Nephron progenitor cell (in vitro differentiated cells): ENCODE data around the gene CHMP3.

Experiments
- DNase-seq: peaks from one replicate; pipeline ENCODE4 v3.0.0; 2021
- H3K27ac Mint-ChIP-seq: 2 replicates; pipeline ENCODE4 v1.8.0; 2021; ENCODE audit warnings: mild to moderate bottlenecking, moderate library complexity, mixed read lengths
- H3K27me3 Mint-ChIP-seq: 2 replicates; pipeline ENCODE4 v1.8.0; 2021; ENCODE audit warnings: mild to moderate bottlenecking, low read depth, mixed read lengths; ENCODE audit not compliant: poor library complexity
- H3K36me3 Mint-ChIP-seq: 2 replicates; pipeline ENCODE4 v1.8.0; 2021; ENCODE audit warnings: low read depth, mixed read lengths
- H3K4me1 Mint-ChIP-seq: 2 replicates; pipeline ENCODE4 v1.8.0; 2021; ENCODE audit warnings: mixed read lengths
- H3K4me3 Mint-ChIP-seq: 2 replicates; pipeline ENCODE4 v1.8.0; 2021; ENCODE audit warnings: mild to moderate bottlenecking, moderate library complexity, mixed read lengths
- H3K9me3 Mint-ChIP-seq: 2 replicates; pipeline ENCODE4 v1.8.0; 2021; ENCODE audit warnings: mild to moderate bottlenecking, moderate library complexity, mixed read lengths
- TF ChIP-seq, protein P1 (sequence below): fragments of 200-600 bp; sonication (generic); IDR thresholded peaks from 2 replicates; pipeline ENCODE4 v1.5.0; 2021; ENCODE audit warnings: antibody characterized with exemption

Gene CHMP3

DNA sequence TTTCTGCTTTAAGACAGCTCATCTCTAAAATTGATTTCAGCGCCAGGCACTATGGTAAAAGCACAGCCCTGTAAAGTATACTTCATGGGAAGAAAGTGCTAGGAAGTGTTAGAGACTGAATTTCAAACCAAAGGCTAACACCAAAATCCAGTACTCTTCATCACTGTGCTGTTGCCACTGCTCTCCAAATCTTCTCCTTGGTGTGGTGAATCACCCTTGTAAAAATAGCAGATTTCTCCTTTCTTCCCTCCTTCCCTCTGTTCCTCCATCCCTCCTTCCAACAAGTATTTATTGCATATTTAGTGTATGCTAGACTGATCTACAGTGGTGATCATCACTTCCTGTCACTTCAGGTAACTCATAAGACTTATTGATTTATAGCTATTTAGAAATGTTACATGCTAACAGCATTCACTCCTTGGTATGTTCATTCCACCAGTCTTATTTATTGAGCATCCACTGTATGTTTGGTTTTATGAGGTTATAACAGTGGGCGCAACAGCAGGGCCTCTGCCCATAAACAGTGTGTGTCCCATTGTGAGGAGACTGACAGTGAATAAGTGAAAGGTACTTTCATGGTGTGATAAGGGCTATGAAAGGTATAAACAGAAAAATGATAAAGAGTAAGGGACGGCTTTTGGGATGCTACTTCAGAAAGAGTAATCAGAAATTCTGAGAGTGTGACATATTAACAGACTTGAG lies 102.0 kb downstream of the CHMP3 start:
- DNase-seq, result no peak
- no peak overlapping the region for H3K4me3 Mint-ChIP-seq
- no peaks in the 10 kb centered on the region for H3K4me1 Mint-ChIP-seq
- H3K9me3 Mint-ChIP-seq, result no peaks in the 10 kb centered on the region
- no peaks in the 10 kb centered on the region for H3K27me3 Mint-ChIP-seq
- peaks cover 78% of the 10 kb centered on the region for H3K36me3 Mint-ChIP-seq
- H3K27ac Mint-ChIP-seq, result no peak overlapping the region
- TF ChIP-seq, protein P1, sequence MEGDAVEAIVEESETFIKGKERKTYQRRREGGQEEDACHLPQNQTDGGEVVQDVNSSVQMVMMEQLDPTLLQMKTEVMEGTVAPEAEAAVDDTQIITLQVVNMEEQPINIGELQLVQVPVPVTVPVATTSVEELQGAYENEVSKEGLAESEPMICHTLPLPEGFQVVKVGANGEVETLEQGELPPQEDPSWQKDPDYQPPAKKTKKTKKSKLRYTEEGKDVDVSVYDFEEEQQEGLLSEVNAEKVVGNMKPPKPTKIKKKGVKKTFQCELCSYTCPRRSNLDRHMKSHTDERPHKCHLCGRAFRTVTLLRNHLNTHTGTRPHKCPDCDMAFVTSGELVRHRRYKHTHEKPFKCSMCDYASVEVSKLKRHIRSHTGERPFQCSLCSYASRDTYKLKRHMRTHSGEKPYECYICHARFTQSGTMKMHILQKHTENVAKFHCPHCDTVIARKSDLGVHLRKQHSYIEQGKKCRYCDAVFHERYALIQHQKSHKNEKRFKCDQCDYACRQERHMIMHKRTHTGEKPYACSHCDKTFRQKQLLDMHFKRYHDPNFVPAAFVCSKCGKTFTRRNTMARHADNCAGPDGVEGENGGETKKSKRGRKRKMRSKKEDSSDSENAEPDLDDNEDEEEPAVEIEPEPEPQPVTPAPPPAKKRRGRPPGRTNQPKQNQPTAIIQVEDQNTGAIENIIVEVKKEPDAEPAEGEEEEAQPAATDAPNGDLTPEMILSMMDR, result no peak

DNA sequence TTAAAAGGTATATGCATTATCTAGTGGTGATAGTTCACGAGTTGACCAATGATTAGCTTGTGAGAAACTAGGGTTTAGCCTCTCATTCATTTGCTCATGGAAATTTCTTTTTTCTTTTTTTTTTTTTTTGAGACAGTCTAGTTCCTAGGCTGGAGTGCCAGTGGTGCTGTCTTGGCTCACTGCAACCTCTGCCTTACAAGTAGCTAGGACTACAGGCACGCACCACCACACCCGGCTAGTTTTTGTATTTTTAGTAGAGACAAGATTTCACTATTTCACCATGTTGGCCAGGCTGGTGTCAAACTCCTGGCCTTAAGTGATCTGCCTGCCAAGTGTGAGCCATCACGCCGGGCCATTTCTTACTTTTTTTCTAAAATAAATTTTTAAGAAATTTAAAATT lies 108.1 kb downstream of the CHMP3 start:
- Mint-ChIP-seq H3K36me3 (peaks cover 90% of the 10 kb centered on the region), H3K4me3 (no peak overlapping the region), H3K9me3 (no peaks in the 10 kb centered on the region), H3K27me3 (no peaks in the 10 kb centered on the region), H3K27ac (no peak overlapping the region), H3K4me1 (no peaks in the 10 kb centered on the region)
- no peak for DNase-seq
- TF ChIP-seq, protein P1, result no peak

DNA sequence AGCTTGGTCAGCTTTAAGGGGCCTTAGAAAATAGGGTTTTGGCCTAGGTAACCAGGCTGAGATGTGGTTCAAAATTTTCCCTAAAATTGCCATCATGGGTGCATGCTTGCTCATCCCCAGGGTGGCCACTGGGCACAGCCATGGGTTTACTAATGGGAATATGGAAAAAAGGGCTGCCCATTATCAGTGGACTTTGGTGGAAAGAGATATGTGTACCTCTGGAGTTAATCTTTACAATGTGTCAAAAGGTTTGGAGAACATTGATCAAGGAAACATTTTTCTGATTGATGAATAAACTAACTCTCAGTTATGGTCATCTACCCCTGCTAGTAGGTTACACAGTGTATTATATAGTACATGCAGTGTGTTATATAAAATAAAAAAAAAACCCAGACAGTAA lies 109.0 kb downstream of the CHMP3 start:
- Mint-ChIP-seq H3K4me1 (no peaks in the 10 kb centered on the region), H3K36me3 (peaks cover 90% of the 10 kb centered on the region), H3K4me3 (no peak overlapping the region), H3K27ac (no peak overlapping the region), H3K9me3 (no peaks in the 10 kb centered on the region), H3K27me3 (no peaks in the 10 kb centered on the region)
- DNase-seq, result no peak
- TF ChIP-seq, protein P1, result no peak

DNA sequence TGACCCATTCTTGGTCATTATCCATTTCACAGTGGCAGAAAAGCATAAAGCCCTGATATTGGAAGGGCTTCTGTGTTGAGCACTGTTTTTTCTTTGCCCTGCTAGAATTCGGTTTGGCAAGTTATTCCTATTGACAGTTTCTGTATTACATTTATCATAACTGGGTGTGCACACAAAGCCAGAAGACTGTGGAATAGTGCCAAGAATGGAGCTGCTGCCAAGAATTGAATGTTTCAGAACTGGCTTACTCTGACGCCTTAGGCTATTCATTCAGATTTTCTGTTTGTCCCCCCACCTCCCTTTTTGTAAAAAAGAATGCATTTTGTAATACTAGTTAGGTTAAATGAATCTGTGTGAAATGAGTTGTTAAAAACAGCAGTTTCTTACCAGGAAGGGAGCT lies 109.4 kb downstream of the CHMP3 start:
- DNase-seq, result no peak
- Mint-ChIP-seq H3K27me3 (no peaks in the 10 kb centered on the region), H3K4me3 (no peak overlapping the region), H3K9me3 (no peaks in the 10 kb centered on the region), H3K4me1 (no peaks in the 10 kb centered on the region), H3K36me3 (peaks cover 90% of the 10 kb centered on the region), H3K27ac (no peak overlapping the region)
- TF ChIP-seq, protein P1, result no peak
